ENCODE measurements around the gene FUCA2.
A peak's percentile ranks its signal among the peaks of the same experiment; 100 is the strongest.
"Not testable (repeated sequence)": the region's sequence is repeated elsewhere in the genome, so short reads cannot be mapped to it uniquely, and the experiment has no call there.

FUCA2 gene

DNA sequence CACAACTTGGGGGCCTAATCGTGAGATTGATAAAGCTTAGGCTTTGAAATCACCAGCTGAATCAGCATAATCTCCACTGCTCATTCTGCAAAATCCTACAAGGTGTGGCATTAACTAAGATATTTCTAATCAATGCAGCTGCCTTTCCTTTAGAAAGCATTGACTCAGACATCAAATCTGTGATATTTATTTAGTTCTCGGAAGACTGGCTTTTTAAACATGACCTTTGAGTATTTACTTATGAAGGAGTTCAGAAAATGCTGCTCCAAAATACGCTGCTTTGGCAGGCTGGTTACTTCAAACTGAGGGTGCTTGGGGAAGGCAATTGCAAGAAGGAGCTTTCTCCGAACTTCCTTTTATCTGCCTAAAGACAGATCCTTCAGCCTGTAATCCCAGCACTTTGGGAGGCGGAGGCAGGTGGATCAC, 23.7 kb upstream of the FUCA2 start:
- DNase-seq (ENCODE audit: low spot score), result no peak

DNA sequence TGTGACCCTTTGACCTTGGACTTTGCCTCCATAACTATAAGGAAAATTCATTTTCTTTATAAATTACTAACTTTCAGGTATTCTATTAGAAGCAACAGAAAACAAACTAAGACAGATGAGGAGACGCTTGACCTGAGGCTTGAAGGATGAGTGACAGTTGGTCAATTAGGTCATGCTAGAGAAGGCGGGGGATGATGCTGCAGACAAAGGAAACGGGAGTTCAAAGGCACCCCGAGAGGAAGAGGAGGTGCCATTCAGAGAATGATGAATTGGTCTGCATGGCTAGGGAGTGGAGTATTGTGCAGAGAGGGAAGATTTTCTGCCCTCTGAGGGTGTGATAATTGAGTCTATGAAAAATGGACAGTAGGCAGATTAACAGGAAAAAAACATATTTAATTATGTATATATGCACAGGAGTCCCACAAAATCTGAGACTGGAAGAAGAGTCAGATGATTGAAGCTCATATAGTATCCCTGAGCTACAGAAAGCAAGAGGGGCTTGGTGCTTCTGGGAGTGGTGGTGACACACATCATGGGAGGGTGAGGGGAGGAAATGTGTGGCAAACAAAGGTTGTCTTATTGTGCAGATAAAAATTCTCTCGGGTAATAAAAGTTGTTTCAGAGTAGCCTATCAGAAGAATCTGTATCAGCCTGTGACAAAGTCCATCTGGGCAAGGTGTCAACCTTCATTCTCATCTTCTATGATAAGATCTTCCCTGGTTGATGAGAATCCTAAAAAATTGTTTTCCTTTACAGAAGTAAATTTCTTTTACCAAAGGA, 20.4 kb upstream of the FUCA2 start:
- no peak for DNase-seq (ENCODE audit: low spot score)

DNA sequence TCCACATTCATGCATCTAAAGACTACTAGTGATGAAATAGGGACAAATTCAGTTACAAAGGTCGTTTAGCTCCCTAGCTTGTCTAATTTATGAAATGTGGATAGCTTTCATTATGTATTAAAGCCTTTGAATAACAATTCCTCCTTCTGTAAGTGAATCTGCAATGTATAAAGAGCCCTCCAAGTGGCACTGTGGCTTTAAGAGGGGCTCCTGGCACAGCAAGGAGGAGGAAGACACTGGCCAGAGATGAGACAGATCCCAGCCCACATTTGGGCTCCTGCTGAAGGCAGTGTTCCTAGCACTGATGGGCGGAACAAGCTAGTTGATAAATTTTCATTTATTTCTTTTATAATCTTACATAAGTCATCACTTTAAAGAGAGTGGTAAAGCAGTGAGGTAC, 17.6 kb upstream of the FUCA2 start:
- DNase-seq (ENCODE audit: low spot score), result no peak

DNA sequence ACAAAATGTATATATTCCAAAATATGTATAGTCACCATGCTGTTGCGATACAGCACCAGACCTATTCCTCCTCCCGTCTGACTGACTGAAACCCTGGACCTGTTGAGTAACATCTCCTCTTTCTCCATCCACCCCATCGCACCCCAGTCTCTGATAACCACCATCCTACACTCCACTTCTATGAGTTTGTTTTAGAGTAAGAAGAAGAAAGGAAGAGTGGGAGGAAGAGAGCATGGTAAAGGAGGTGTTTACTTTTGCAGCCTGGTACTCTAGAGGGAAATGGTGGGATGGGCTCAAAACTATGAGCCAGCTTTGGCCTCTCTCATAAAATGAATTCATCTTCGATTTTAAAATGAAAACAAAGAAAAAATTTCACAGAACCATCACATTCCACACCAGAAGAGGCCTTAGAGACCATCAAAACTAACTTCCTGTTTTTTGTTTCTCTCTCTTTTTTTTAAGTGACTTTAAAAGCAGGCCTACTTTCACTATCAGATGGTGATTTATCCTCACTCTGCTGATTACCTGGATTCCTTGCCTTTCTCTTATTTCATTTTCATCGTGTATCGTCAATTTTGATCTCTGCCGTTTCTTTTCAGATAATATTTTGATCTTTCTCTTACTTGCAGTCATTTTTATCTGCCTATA, 16.8 kb upstream of the FUCA2 start:
- no peak for DNase-seq (ENCODE audit: low spot score)

DNA sequence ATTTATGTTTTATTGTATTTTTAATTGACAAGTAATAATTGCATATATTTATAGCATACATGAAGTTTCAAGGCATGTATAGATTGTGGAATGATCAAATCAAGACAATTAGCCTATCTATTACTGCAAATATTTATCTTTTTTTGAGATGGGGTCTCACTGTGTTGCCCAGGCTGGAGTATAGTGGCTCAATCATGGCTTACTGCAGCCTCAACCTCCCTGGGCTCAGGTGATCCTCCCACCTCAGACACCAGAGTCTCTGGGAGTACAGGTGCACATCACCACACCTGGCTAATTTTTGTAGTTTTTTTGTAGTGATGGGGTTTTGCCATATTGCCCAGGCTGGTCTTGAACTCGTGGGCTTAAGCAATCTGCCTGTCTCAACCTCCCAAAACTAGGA, 16.2 kb upstream of the FUCA2 start:
- DNase-seq (ENCODE audit: low spot score), result no peak

DNA sequence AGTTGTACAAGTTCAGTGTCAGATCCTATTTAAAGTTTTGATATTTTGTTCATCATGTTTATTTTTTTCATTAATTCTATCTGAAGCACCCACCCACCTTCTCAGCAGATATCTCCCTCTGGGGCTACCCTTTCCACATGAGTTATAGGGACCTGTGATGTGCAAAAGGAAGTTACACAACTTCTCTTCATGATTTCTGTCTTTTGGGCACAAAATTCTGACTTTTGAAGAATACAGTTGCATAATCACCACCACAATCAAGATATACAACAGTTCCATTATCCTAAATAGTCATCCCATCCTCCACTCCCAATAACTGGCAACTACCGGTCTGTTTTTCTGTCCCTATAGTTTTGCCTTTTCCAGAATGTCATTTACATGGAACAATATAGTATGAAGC, 13.8 kb upstream of the FUCA2 start:
- DNase-seq (ENCODE audit: low spot score), result no peak

DNA sequence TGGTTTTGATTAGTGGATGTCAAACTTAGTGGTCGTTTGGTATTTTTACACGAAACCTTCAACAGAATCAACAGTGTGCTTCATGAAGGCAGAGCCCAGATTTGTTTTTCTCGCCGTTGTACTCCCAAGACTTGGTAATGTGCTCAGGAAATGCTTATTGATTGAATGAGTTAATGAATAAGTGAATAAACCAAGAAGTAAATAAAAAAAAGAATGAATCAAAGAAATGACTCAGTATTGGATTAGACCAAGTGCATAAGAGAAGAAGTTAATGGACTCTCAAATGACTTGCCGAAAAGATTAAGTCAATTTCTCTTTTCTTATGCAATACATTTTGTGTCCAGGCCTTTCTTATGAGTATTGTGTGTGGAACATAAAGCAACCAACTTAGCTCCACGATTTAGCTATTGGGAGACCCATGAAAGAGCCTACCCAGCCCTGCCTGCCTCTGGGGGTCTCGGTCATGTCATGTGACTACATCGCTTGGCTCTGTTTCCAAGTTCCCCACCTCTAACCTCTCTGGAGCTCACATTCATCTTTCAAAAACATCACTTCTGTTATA, 10.6 kb upstream of the FUCA2 start:
- DNase-seq (ENCODE audit: low spot score), result no peak

DNA sequence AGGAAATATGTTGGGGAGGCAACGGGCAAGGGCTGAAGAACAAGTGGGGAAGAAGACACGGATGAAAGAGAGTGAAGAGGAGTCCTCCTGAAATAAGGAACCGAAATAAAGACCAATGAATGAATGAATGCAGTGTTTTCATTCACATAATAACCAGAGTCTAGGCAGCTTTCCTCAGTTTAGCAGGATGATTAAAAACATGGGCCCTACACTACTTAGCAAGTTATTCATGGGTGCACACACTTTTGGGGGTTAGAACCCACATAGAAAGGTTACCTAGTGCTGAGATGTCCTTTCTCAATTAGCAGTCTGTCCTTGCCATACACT, 5.9 kb upstream of the FUCA2 start:
- no peak for DNase-seq (ENCODE audit: low spot score)

DNA sequence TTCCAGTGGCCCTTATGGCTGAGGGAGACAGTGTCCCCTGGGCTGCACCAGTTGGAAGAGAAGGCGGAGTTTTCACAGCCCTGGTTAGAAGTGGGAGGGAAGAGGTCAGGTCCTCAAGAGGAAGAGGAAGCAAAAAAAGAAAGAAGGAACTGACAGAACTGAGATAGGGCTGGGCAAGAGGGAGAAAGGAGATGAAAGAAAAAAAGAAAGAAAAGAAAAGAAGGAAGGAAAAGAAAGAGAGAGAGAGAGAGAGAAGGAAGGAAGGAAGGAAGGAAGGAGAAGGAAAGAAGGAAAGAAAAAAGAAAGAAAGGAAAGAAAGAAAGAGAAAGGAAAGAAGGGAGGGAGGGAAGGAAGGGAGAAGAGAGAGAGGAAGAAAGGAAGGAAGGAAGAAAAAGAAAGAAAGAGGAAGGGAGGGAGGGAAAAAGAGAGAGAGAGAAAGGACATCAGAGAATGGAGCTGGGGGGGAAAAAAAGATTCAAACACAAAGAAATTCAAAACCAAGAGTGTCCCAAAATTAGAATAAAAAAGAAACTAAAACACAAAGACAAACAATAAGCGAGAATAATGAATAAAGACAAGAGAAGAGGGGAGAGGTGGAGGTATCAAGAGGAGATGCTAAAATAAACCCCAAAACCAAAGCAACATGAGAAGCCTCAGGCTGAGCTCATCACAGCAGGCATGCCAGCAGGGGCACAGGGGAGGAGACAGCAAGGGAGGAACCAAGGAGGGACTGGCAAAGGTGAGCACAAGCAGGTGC, 5.3 kb upstream of the FUCA2 start:
- no peak for DNase-seq (ENCODE audit: low spot score)

DNA sequence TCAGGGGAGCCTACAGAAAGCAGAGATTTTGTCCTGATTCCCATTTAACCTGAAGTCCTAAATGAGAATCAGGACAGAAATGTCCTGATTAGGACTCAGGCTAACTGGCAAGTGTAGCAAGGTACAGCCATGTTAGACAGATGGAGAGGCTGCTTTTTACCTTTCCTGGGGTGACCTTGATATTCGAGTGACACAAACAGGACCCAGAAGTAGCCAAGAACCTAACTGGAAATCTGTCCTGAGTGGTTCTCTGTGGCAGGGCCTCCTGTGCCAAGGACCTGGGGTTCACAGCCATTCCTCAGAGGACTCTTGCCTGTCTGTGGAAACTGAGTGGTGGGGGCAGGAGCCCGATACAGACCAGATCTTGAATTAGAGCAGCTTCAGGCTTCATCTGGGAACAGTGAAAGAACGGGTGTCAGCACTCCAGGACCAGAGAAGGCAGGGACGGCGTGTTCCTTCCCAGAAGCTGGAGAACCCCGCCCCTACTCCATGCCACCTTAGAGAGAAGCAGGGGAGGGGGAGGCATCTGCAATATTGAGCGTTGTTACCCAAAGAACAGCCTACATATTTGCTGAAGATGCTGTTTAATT, 4.3 kb upstream of the FUCA2 start:
- DNase-seq (ENCODE audit: low spot score), result no peak

DNA sequence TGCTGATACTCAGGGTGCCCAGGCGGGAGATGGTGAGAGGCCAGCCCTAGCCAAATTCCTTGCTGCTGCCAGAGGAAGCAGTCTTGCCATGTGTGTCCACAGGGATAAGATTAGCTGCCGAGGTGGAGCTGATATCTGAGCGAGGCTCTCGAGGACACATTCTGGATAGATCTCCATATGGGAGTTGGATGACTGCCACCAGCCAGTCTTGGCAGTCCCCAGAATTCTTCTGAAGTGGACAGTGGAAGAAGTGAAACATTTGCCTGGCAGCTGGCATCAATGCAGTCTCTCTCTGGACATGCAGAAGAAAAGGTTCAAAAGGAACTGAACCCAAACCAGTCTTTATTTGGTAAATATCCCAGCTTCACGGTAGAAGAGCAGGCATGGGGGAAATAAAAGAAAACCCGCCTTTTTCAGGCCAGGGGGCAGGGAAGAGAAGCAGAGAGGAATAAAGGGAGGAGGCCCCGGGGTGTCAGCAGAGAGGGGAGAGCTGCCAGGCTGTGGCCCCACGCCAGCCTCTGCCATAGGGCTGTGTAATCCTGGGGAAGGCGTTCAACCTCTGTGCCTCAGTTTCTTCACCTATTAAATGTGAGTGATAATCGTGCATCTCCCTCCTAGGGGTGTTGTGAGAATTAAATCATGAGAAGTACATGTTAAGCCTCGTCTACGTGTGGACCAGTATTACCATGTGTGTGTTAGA, 3.7 kb upstream of the FUCA2 start:
- peak; percentile 46 for DNase-seq (ENCODE audit: low spot score)

DNA sequence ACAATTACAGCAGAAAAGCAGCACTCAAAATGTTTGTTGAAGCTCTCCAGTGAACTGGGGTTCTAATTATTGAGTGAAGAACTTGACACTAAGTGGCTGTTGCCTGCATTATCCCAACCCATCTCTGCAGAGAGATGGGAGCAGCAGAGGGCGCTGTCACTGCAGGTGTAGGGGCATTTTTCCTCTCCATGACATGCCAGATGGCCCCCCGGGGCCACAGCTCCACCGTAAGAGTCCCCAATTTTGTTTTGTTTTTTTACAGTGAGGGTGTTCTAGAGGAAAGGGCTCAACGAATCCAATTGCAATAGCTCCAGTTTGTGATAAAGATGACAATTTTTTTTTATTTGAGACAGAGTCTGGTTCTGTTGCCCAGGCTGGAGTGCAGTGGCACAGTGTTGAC, 1.9 kb upstream of the FUCA2 start:
- no peak for DNase-seq (ENCODE audit: low spot score)

DNA sequence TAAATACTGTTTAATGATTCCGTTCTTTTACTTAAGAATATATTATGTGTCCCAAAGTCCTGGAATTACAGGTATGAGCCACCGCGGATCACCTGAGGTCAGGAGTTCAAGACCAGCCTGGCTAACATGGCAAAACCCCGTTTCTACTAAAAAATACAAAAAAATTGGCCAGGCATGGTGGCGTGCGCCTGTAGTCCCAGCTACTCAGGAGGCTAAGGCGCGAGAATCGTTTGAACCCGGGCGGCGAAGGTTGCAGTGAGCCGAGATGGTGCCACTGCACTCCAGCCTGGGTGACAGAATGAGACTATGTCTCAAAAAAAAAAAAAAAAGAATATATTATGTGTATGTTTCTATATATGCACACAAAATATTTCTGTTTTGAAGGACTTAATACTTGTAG, 1.2 kb downstream of the FUCA2 start:
- not testable (repeated sequence) for DNase-seq (ENCODE audit: low spot score)

DNA sequence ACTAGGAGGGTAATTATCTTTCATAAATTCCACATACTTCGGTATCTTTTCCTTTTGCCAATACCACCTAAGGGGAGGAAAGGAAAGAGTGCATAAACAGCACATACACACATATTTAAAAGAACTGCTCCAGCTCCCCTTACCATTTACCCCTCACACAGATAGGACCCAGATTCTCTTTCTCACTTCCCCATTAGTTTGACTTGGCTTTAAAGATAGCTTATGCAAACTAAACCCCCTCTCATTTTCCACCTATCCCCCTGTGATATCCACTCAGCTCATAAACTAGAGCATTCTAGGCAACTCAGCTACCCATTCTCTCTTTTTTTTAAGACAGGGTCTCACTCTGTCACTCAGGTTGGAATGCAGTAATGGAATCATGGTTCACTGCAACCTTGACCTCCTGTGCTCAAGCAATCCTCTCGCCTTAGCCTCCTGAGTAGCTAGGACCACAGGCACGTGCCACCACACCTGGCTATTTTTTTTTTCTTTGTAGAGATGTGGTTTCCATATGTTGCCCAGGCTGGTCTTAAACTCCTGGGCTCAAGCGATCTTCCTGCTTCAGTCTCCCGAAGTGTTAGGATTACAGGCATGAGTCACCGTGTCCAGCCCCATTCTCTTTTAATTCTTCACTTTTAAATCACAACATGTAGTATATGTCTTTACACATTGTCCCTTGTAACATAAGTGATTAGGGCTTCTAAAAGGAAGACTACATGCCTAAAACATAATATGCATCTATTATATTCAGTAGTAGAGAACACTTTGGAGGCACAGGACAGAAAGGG, 4.0 kb downstream of the FUCA2 start:
- DNase-seq (ENCODE audit: low spot score), result no peak

DNA sequence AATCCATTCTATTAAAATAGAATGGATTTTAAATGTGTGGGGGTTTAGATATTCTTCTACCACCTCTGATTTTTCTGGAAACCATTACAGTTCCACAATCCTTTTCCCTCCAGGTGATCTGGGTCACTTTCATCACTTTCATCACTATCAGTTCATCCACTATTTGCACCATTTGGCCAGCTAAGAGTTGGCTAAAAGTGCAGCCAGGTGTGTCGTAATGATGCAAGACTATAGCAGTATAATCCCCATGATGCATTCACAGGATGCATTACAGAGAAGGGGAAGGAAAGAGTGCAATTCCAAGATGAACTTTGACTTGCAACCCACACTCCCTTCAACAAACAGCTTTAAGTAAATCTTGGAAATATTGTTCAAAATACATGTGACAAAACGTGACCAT, 4.9 kb downstream of the FUCA2 start:
- no peak for DNase-seq (ENCODE audit: low spot score)

DNA sequence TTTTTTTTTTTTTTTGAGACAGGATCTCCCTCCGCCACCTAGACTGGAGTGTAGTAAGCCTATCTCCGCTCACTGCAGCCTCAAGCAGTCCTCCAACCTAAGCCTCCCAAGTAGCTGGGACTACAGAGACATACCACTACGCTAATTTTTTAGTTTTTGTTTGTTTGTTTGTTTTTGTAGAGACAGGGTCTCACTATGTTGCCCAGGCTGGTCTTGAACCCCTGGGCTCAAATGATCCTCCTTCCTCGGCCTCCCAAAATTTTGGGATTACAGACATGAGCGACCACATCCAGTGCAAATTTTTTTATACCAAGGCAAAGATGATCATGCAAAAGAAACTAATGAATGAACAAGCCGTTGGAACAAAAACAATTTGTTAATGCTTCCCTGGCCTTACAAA, 5.3 kb downstream of the FUCA2 start:
- no peak for DNase-seq (ENCODE audit: low spot score)

DNA sequence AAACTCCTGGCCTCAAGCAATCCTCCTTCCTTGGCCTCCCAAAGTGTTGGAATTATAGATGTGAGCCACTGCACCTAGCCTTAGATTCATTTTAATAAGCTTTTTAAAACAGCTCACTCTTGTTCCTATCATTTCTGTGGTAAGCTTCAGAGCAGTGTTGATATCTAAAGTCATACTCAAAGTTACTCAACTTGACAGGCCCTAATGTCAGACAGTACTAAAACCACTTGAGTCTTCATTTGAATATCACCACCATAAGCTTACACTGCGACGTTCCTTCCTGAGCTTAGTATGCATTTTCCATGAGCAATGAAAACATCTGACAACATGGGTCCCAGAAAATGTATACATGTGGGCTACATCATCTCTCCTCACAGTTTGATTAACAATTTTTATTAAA, 6.0 kb downstream of the FUCA2 start:
- DNase-seq (ENCODE audit: low spot score), result no peak

DNA sequence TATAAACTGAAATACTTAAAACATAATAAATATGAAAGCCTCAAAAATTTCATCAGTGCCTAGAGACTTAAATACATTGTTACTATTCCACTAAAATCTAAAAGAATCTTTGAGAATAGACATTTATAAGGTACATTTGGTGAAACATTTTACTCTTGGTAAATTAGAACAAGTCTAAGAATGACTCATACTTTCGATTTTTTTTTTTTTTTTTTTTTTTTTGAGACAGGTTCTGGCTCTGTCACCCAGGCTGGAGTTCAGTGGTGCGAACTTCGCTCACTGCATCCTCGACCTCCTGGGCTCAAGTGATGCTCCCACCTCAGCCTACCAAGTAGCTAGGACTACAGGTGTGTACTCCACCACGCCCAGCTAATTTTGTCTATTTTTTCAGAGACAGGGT, 6.4 kb downstream of the FUCA2 start:
- DNase-seq (ENCODE audit: low spot score), result no peak

DNA sequence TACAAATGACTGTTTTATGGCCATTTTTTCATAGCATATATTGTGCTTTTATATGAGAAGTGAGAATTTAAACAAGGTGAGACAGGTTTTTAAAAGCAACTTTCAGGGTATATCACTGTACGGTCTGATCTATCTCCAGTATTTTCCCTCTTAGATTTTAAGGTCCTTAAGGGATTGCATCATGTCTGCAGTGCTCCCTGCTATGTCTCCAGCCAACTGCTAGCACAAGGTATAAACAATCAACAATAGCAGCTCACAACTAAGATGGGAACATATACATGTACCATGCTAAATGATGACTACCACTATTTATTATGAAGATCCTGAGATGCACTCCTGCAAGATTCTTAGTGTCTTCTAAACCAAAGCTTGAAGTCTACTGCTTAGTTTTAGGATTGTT, 7.2 kb downstream of the FUCA2 start:
- DNase-seq (ENCODE audit: low spot score), result no peak

DNA sequence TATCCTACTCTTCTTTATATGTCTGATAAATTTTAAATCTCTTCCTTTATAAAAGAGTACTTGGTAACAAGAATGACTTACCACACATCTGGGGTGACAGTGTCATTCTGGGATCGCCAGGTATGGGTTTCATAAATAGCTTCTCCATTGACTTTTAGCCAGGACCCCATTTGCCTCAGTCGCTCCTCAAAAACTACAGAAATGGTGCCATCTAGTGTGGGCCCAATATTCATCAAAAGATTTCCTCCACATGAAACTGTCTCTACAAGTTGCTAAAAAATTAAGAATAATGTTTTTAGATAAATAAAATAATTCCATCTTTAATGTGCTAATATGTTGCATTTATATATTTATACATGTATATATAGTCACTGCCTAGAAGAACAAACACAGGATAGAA, 9.7 kb downstream of the FUCA2 start:
- no peak for DNase-seq (ENCODE audit: low spot score)

DNA sequence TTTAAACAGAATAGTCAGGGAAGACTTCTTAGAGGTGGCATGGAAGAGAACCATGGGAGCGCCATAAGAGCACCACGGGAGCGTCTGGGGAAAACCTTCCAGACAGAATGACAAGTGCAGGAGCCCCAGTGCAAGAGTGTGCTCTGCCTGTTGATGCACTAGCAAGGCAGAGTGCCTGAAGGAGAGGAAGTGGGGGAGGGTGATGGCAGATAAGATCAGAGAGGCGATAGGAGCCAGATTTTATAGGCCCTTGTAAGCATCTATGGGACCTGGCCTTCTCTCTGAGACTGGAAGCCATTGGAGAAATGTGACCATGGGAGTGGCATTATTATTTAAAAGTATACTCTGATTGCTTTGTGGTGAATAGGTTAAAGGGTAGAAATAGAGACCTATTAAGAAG, 13.1 kb downstream of the FUCA2 start:
- no peak for DNase-seq (ENCODE audit: low spot score)
